KG1 (cell line): ENCODE results near the gene GPATCH1.

Source experiments
- DNase-seq: peaks from one replicate; lab custom pipeline; 2025; lab: John Stamatoyannopoulos, UW

GPATCH1 gene

GRCh38 chr19:33063356-33063752 is 17.6 kb upstream of the GPATCH1 start:
- no peak for DNase-seq

GRCh38 chr19:33063753-33064457 is 17.1 kb upstream of the GPATCH1 start:
- DNase-seq = no peak

- no peak for DNase-seq
Measured at GRCh38 chr19:33064458-33064791, 16.6 kb upstream of the GPATCH1 start.

DNA sequence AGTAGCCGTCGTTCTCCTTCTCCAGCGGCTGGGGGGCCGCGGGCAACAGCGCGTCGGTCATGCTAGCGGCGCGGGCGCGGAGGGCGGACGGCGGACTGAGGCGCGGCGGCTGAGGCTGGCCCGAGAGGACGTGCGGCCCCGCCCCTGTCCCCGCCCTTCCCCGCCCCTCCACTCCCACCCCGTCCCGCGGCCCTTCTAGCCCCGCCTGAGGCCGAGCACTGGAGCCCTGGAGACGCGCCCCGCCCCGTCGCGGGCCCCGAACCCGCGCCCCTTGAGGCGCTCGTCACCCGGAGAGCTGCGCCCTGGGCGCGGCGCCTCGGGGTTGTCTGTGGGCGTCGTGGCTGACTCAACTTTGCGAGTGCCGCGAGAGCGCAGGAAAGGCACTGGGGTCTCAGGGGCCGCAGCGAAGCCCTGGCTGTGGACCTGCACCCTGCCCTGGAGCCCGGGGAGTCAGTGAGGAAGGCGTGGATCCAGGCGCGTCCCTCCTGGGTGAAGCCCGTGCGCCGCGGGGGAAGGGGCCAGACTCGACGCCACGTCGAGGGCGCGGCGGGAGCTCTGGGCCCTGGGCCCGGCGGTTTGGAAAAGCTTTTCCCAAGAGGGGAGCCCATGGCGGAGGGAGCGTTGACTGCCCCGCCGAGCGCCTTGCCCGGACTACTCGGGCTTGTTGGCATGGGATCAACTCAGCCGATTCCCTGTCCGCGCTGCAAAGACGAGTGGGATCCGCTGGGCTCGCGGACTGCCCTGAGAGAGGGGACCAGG is 16.0 kb upstream of the GPATCH1 start, which contains the start of gene RHPN2:
Gene RHPN2 (minus strand): TSS at position 97 of the 759 bp plus-strand sequence. CDS start 36 bp downstream, at position 61.
- DNase-seq = no peak

- no peak for DNase-seq
Measured at GRCh38 chr19:33066543-33066942, 14.4 kb upstream of the GPATCH1 start.

- no peak for DNase-seq
Measured at GRCh38 chr19:33067121-33067520, 13.9 kb upstream of the GPATCH1 start.

GRCh38 chr19:33071887-33072286 is 9.1 kb upstream of the GPATCH1 start:
- DNase-seq = no peak

DNA sequence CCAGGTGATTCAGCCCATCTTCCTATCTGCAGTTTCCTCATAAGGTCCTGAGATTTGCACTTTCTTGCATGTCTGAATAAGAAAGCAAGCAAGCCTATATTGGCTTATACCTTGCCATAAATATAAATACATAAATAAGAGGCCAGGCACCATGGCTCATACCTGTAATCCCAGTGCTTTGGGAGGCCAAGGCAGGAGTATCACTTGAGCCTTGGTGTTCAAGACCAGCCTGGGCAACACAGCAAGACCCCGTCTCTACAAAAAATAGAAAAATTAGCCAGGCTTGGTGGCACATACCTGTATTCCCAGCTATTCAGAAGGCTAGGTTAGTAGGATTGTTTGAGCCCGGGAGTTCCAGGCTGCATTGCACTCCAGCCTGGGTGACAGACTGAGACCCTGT is 5.5 kb upstream of the GPATCH1 start:
- DNase-seq = no peak

- no peak for DNase-seq
Measured at GRCh38 chr19:33085570-33086128, 4.7 kb downstream of the GPATCH1 start.

DNA sequence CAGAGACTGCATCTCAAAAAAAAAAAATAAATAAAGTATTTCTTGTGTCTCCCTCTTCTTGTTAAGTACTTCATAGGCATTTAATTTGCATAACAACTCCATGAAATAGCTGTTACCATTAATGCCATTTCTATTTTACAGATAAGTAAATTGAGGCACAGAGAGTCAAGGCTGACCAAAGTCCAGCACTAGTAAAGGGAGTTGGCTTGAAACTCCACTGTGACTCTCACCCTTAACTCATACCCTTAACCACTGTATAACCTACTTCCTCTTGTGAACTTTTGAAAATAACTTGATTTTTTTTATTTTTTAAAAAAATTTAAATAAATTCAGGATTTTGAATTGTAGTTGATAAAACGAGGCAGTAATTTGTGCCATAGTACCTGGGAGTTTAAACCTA is 6.0 kb downstream of the GPATCH1 start:
- no peak for DNase-seq

DNA sequence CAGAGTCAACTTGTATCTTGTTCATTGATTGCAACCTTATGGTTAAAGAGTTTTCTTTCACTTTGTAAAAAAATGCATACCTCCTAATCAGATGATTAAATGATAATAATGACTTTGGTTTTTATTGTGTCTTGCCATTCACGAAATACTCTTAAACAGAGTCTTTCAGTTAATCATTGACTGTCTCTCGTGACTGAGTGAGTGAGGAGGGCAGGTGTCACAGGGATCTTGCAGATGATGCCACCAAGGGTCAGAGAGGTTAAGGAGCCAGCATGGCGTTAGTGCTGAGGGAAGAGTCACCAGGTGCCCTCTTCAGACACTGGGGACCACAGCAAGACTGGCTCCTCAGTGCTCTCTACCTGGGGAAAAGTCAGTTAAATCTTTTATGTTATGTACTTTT is 8.0 kb downstream of the GPATCH1 start:
- DNase-seq = no peak

- DNase-seq = no peak
Measured at GRCh38 chr19:33090179-33090578, 9.2 kb downstream of the GPATCH1 start.

DNA sequence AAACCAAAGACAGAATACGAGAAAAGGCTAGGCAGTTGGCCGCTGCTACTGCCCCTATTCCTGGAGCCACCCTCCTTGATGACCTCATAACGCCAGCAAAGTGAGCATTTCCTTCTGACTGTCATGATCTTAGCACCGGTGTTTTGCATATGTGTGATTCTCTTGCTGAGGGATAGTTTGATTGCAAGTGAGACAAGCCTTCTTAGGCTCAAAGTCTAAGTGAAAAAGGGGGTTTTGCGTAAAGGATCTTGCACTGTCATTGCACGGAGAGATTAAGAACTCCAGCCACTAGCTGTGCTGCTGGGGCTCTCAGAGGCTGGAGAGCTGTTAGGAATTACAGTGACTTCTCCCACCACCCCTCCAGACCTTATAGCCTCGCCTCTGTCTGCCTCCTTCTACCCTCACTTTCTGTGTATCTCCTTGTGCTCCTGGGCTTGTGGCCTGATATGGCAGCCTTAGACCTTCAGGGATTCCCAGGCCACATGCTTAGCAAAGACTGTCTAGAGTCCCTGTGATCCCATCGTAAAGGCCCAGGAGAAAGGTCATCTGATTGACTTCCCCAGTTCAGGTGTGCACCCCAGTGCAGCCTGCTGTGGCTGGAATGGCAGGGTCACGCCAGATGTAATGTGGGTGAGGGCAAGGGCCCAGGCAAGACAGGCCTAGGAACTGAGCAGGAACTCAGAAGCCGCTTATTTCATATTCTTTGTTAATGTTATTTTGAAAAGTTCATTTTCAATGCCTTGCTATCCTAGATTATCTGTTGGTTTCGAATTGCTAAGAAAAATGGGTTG is 12.6 kb downstream of the GPATCH1 start:
- DNase-seq = no peak

- no peak for DNase-seq
Measured at GRCh38 chr19:33094436-33095067, 13.6 kb downstream of the GPATCH1 start.

GRCh38 chr19:33096005-33096404 is 15.0 kb downstream of the GPATCH1 start:
- DNase-seq = no peak

GRCh38 chr19:33098055-33098534 is 17.1 kb downstream of the GPATCH1 start:
- DNase-seq = no peak

DNA sequence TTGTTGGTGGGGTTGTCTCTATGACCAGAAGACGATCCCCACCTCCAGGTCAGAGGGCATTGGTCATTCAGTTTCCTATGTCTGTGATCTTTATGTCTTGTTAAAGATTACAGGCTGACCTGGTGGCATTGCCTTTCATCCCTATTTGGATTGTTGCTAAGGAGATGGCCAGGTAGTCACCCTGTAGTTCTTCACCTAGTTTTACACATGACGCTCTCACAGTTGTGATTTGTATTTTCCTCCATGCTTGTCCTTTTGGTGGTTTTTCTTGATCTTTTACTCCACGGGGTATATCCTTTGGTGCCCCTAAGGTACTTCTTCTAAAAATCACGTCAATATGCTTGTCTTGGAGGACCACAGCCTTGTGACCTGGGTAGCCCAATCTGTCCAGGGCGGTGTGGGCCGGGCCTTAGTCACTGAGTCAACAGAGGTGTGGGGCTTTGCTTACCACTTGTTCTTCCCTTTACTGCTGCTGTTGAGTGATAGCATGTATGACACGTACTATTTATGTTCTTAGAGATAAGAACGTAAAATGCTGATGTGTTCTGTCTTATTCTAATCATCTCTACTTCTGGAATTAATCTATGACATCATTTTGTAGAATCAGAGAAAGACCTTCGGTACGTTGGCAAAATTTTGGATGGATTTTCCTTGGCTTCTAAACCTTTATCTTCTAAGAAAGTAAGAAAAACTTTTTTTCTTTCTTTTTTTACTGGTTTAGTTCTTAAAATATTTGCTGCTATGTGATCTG is 20.1 kb downstream of the GPATCH1 start:
- no peak for DNase-seq

DNA sequence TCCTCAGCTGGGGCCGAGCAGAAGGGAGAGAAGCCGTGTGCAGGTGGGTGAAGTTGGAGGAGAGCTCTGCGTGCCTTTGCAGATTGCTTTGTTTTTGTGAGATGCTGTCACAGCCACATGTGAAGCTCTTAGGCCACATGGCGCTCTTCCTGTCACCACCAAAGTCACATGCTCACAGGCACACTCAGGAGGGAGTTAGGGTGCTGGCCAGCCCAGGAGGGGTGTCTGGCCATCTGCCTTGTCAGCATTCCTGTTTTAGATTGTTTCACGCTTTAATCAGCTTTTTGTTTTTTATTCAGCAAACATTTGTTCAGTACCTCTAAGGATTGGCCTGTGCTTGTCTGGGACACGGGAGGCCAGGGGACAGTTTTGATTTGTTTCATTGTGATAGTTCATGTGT is 21.9 kb downstream of the GPATCH1 start:
- DNase-seq = no peak

GRCh38 chr19:33108161-33108560 is 27.2 kb downstream of the GPATCH1 start:
- DNase-seq = no peak

DNA sequence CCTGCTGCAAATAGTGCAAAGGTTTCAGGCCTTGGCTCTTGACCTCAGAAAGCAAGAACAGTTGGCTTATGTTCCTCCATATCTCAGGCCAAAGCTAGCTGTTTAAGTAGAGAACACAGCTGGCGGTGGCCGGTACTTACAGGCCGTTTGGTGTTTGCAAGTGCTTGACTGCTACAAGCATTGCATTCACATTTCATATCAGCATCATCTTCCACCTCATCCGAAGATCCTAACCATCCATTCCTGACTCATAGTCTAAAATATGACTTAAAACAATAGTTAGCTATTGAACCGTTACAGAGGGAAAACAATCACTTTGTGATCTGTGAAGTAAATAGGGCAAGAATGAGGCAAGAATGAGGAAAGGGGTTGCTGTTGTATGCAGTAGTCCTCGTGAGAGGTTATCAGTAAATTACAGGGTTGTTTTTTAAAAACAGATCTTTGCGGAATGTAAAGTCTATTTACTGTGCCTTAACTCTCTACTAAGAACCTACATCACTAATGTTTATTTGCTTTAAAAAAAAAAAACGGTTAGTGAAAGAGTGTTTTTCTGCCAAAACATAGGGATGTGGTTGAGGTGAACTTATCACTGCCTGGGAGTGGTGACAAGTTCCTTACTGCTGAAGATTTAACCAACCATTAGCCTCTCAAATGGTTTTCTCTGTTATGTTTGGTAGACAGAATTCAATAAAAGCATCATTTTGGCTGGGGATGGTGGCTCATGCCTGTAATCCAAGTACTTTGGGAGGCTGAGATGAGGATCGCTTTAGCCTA is 29.3 kb downstream of the GPATCH1 start:
- DNase-seq = no peak
